8988T (cell line): ENCODE measurements around the gene PI16.

Experiments used
- DNase-seq: peaks from one replicate; pipeline ENCODE4 v3.0.0; 2011

The PI16 gene

GRCh38 chr6:36959555-36960250 lies 5.2 kb downstream of the PI16 start:
- DNase-seq: no peak

- DNase-seq: no peak
These were observed 7.2 kb downstream of the PI16 start for GRCh38 chr6:36961441-36962435.

- no peak for DNase-seq
These were observed 8.3 kb downstream of the PI16 start for GRCh38 chr6:36962874-36963273.

- no peak for DNase-seq
These were observed 9.1 kb downstream of the PI16 start for GRCh38 chr6:36963451-36964290.

GRCh38 chr6:36964349-36964748 lies 9.8 kb downstream of the PI16 start:
- no peak for DNase-seq

GRCh38 chr6:36964908-36965307 lies 10.4 kb downstream of the PI16 start:
- no peak for DNase-seq

- no peak for DNase-seq
These were observed 12.8 kb downstream of the PI16 start for GRCh38 chr6:36967301-36967700.

- no peak for DNase-seq
These were observed 13.2 kb downstream of the PI16 start for GRCh38 chr6:36967757-36968156.

GRCh38 chr6:36968266-36968977 lies 13.9 kb downstream of the PI16 start:
- DNase-seq: no peak

- DNase-seq: no peak
These were observed 14.7 kb downstream of the PI16 start for GRCh38 chr6:36969240-36969691.

GRCh38 chr6:36969988-36970891 lies 15.7 kb downstream of the PI16 start:
- no peak for DNase-seq

- no peak for DNase-seq
These were observed 16.6 kb downstream of the PI16 start for GRCh38 chr6:36970892-36971842.

GRCh38 chr6:36971921-36972673 lies 17.6 kb downstream of the PI16 start:
- DNase-seq: no peak

GRCh38 chr6:36973190-36973589 lies 18.7 kb downstream of the PI16 start:
- no peak for DNase-seq

GRCh38 chr6:36973647-36974046 lies 19.1 kb downstream of the PI16 start:
- DNase-seq: no peak

GRCh38 chr6:36975231-36976006 lies 20.9 kb downstream of the PI16 start:
- no peak for DNase-seq

GRCh38 chr6:36976007-36976264 lies 21.4 kb downstream of the PI16 start:
- DNase-seq: no peak

- no peak for DNase-seq
These were observed 22.0 kb downstream of the PI16 start for GRCh38 chr6:36976509-36976908.

- no peak for DNase-seq
These were observed 22.4 kb downstream of the PI16 start for GRCh38 chr6:36976931-36977330.
